CD14-positive monocyte (primary cell): ENCODE measurements around the gene UNC93A. TPM values are rescaled to one million over a fixed set of nuclear protein-coding genes. Genes with fewer than 3 reads are reported as not detected.

Experiments
- DNase-seq, 3 donors: peaks; one replicate each; pipeline ENCODE4 v3.0.0-alpha.2; 2011 to 2022
- H2AFZ ChIP-seq: 2 replicates; pipeline ENCODE4 v1.6.0; 2012; ENCODE audit warnings: mild to moderate bottlenecking, low read depth, low read length, inconsistent platforms; ENCODE audit not compliant: insufficient read depth, poor library complexity, severe bottlenecking
- H3K27ac ChIP-seq, 2 donors: 1 replicate in 1 of 2; 2 replicates in 1 of 2; pipeline ENCODE4 v1.5.1; 2012 to 2013; ENCODE audit warnings: low read length in 2 of 2, control low read depth in 1 of 2, inconsistent platforms in 1 of 2, low read depth in 1 of 2, mild to moderate bottlenecking in 1 of 2
- H3K27me3 ChIP-seq, 2 donors: one replicate each; pipeline versions ENCODE4 v1.6.0 to v1.6.1; 2011 to 2013; ENCODE audit warnings: low read length in 2 of 2; ENCODE audit not compliant: control insufficient read depth in 2 of 2, insufficient read depth in 2 of 2
- H3K36me3 ChIP-seq, 2 donors: replicated peaks in 1 of 2; 1 replicate in 1 of 2; 2 replicates in 1 of 2; pipeline versions ENCODE4 v1.5.1 to v1.6.1; 2012 to 2013; ENCODE audit warnings: low read length in 2 of 2, control low read depth in 1 of 2, inconsistent platforms in 1 of 2, mild to moderate bottlenecking in 1 of 2; ENCODE audit not compliant: insufficient read depth in 2 of 2, control insufficient read depth in 1 of 2
- H3K4me1 ChIP-seq, 2 donors: 1 replicate in 1 of 2; 2 replicates in 1 of 2; pipeline versions ENCODE4 v1.5.1 to v1.6.1; 2012 to 2013; ENCODE audit warnings: low read length in 2 of 2, control low read depth in 1 of 2, inconsistent platforms in 1 of 2, mild to moderate bottlenecking in 1 of 2, moderate library complexity in 1 of 2; ENCODE audit not compliant: insufficient read depth in 2 of 2, control insufficient read depth in 1 of 2
- H3K4me2 ChIP-seq: replicated peaks from 2 replicates; pipeline ENCODE3; 2012; ENCODE audit warnings: low read length, moderate library complexity, mild to moderate bottlenecking; ENCODE audit not compliant: poor library complexity, severe bottlenecking; ENCODE audit errors: extremely low read depth
- H3K4me3 ChIP-seq, 3 experiments: fragments of 200-600 bp in 1 of 3; sonication (generic) in 1 of 3; replicated peaks in 1 of 3; 1 replicate in 2 of 3; 2 replicates in 1 of 3; pipeline ENCODE4 v1.5.1; 2011 to 2013; ENCODE audit warnings: low read length in 3 of 3, mild to moderate bottlenecking in 3 of 3, control low read depth in 2 of 3, low read depth in 2 of 3, inconsistent platforms in 1 of 3, moderate library complexity in 1 of 3
- H3K79me2 ChIP-seq: 2 replicates; pipeline ENCODE4 v1.6.0; 2012; ENCODE audit warnings: mild to moderate bottlenecking, control low read depth, inconsistent platforms, low read length, moderate library complexity; ENCODE audit not compliant: insufficient read depth
- H3K9ac ChIP-seq: 2 replicates; pipeline ENCODE4 v1.6.0; 2017; ENCODE audit warnings: low read length, mild to moderate bottlenecking; ENCODE audit not compliant: insufficient read depth, poor library complexity, severe bottlenecking
- H3K9me3 ChIP-seq, 2 donors: replicated peaks in 1 of 2; 1 replicate in 1 of 2; 2 replicates in 1 of 2; pipeline versions ENCODE4 v1.5.1 to v1.6.1; 2012 to 2013; ENCODE audit warnings: low read length in 2 of 2, control low read depth in 1 of 2; ENCODE audit not compliant: control insufficient read depth in 1 of 2, insufficient read depth in 1 of 2
- H4K20me1 ChIP-seq: 2 replicates; pipeline ENCODE4 v1.6.0; 2012; ENCODE audit warnings: mild to moderate bottlenecking, low read length, control low read depth, moderate library complexity; ENCODE audit not compliant: insufficient read depth
- H3K27ac Mint-ChIP-seq, 7 donors: one replicate each; pipeline ENCODE4 v1.8.0; 2020; ENCODE audit warnings: mild to moderate bottlenecking in 7 of 7, mixed read lengths in 7 of 7, moderate library complexity in 6 of 7, inconsistent platforms in 2 of 7
- H3K27me3 Mint-ChIP-seq, 3 donors: one replicate each; pipeline ENCODE4 v1.8.0; 2021 to 2022; ENCODE audit warnings: low read depth in 3 of 3, mild to moderate bottlenecking in 3 of 3, mixed read lengths in 3 of 3, moderate library complexity in 3 of 3, inconsistent platforms in 1 of 3
- H3K36me3 Mint-ChIP-seq, 2 donors: one replicate each; pipeline ENCODE4 v1.8.0; 2020; ENCODE audit warnings: mixed read lengths in 2 of 2, inconsistent platforms in 1 of 2, mild to moderate bottlenecking in 1 of 2
- H3K4me1 Mint-ChIP-seq: one replicate; pipeline ENCODE4 v1.8.0; 2020; ENCODE audit warnings: mild to moderate bottlenecking, mixed read lengths
- H3K4me3 Mint-ChIP-seq, 2 donors: one replicate each; pipeline ENCODE4 v1.8.0; 2020; ENCODE audit warnings: mild to moderate bottlenecking in 2 of 2, mixed read lengths in 2 of 2, moderate library complexity in 1 of 2
- H3K9me3 Mint-ChIP-seq, 7 donors: one replicate each; pipeline ENCODE4 v1.8.0; 2020 to 2022; ENCODE audit warnings: mixed read lengths in 7 of 7, mild to moderate bottlenecking in 6 of 7, moderate library complexity in 6 of 7, inconsistent platforms in 2 of 7
- CTCF ChIP-seq: fragments of 200-600 bp; IDR thresholded peaks from one replicate; pipeline ENCODE4 v1.8.0; 2022; ENCODE audit warnings: antibody characterized with exemption, mild to moderate bottlenecking
- WGBS: methylation state at CpG from one replicate; pipeline ENCODE4 v1.1.5; 2013; ENCODE audit warnings: missing lambda C conversion rate; ENCODE audit not compliant: insufficient coverage; 5-methylcytosine and 5-hydroxymethylcytosine counted together
- intact Hi-C, 2 donors: fragments of 100-400 bp; cut with micrococcal nuclease; formaldehyde crosslinking; loops; one replicate each; pipeline versions ENCODE4 v1.15.0 to v1.15.1; 2023
- polyA plus RNA-seq, 3 donors: library from polyadenylated mRNA; depleted of rRNA in 1 of 3; unstranded in 2 of 3; stranded (reverse) in 1 of 3; fragments of 300-500 nt in 2 of 3; fragments of >200 nt in 1 of 3; fragmentation: Illumina TruSeq in 2 of 3; gene quantifications; 1 replicate in 2 of 3; 2 replicates in 1 of 3; pipeline ENCODE4 v1.2.3, GENCODE V29; 2012 to 2021

Gene UNC93A
- polyA plus RNA-seq, 3 donors, result not detected

DNA sequence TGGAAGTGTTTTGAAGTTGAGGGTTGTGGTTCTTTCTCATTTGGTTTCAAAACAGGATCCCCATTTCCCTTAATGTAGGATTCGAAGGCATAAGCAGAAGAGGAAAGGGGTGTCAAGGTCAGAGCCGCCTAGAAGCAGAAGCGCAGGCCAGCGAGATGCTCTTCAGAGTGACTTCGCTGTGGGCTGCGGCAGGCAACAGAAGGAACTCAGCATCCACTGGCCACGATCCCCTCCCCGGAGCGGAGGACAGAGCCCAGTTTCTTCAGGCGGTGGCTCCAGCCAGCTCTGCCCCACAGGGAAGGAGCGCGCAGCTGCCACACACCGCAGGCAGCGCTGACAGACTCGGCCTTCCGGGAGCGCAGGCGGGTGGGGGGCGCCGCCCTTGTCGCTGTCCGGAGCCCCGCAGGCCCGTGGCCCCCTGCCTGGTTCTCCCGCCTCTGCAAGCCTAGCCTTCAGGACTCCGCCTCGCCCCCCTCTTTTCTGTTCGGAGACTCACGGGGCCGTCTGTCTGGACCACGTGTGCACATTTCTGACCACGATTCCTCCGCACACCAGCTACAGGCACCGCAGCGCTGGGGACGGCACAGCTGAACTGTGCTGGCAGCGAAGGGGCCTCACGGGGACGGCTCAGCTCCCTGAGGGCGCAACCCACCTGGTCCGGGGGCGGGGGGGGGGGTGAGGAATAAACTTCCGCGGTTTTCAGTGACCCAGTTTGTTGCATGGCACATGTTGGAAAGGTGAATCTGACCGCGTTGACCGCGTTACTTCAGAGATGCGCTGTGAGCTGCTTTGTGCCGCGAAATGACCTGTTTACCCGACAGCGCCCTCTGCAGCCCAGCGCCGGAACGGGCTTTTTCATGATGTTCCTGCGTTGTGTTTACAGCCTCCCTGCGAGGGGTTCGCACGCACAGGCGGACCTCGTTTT lies 59.9 kb downstream of the UNC93A start:
- H3K27ac Mint-ChIP-seq, result no peak overlapping the region
- intact Hi-C loops, result no loop called here
- no peak overlapping the region for H3K27ac ChIP-seq

More for the DNA sequence above, 59.9 kb downstream of the UNC93A start:
- peaks cover 11 to 37% of the 10 kb centered on the region in 2 donors for H3K27me3 ChIP-seq
- peak in 1 of 3 donors; percentile 9 for DNase-seq
- Mint-ChIP-seq H3K4me3 (peak overlapping the region; percentile 66 to 81), H3K36me3 (no peaks in the 10 kb centered on the region), H3K27me3 (peaks cover 30 to 51% (median 34%) of the 10 kb centered on the region in 3 donors), H3K9me3 (peaks cover 0 to 18% (median 9%) of the 10 kb centered on the region in 7 donors), H3K4me1 (peaks cover 11% of the 10 kb centered on the region)
- peak overlapping the region in 1 of 3 experiments; percentile 35 for H3K4me3 ChIP-seq
- H3K4me1 ChIP-seq, result peaks cover 6% of the 10 kb centered on the region in 2 donors
- TF ChIP-seq CTCF, result peak; percentile 43
- H2AFZ ChIP-seq, result no peak overlapping the region
- peak overlapping the region; percentile 22 for H3K4me2 ChIP-seq
- H3K9me3 ChIP-seq, result peaks cover 0 to 6% of the 10 kb centered on the region in 2 donors
- no peak overlapping the region for H3K9ac ChIP-seq
- under 1% methylated on average over 56 of the region's 62 CpGs for WGBS
- H3K36me3 ChIP-seq, result no peaks in the 10 kb centered on the region
- no peaks in the 10 kb centered on the region for H3K79me2 ChIP-seq
- no peaks in the 10 kb centered on the region for H4K20me1 ChIP-seq
